Measurements from ENCODE around the gene CCNI.

- TF ChIP-seq, protein P1, sequence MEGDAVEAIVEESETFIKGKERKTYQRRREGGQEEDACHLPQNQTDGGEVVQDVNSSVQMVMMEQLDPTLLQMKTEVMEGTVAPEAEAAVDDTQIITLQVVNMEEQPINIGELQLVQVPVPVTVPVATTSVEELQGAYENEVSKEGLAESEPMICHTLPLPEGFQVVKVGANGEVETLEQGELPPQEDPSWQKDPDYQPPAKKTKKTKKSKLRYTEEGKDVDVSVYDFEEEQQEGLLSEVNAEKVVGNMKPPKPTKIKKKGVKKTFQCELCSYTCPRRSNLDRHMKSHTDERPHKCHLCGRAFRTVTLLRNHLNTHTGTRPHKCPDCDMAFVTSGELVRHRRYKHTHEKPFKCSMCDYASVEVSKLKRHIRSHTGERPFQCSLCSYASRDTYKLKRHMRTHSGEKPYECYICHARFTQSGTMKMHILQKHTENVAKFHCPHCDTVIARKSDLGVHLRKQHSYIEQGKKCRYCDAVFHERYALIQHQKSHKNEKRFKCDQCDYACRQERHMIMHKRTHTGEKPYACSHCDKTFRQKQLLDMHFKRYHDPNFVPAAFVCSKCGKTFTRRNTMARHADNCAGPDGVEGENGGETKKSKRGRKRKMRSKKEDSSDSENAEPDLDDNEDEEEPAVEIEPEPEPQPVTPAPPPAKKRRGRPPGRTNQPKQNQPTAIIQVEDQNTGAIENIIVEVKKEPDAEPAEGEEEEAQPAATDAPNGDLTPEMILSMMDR (IDR thresholded peaks at IDR 0.05) = no peak
- no peak for TF ChIP-seq POLR2A (IDR thresholded peaks at IDR 0.05)
Measured at GRCh38 chr4:77079281-77079680, 3.5 kb upstream of the CCNI start.
